SJSA1 (cell line): ENCODE measurements around the gene EPHA5. TPM values are rescaled to one million over a fixed set of nuclear protein-coding genes. Genes with fewer than 3 reads are reported as not detected.
"Not testable (repeated sequence)": the region's sequence is repeated elsewhere in the genome, so short reads cannot be mapped to it uniquely, and the experiment has no call there.

ENCODE experiments used
- DNase-seq, 2 experiments: peaks; one replicate each; pipeline ENCODE4 v3.0.0-alpha.2; 2015 to 2020; ENCODE audit warnings: low spot score in 2 of 2, low read depth in 1 of 2
- H3K27ac ChIP-seq: fragments of 250-450 bp; sonication (Bioruptor Pico); 2 replicates; pipeline ENCODE4 v1.5.1; 2020; ENCODE audit warnings: mild to moderate bottlenecking, moderate library complexity
- H3K27me3 ChIP-seq: fragments of 250-450 bp; sonication (Bioruptor Pico); replicated peaks from 2 replicates; pipeline ENCODE4 v1.5.1; 2020; ENCODE audit warnings: mild to moderate bottlenecking, moderate library complexity
- H3K36me3 ChIP-seq: fragments of 250-450 bp; sonication (Bioruptor Pico); 2 replicates; pipeline ENCODE4 v1.5.1; 2020; ENCODE audit warnings: mild to moderate bottlenecking
- H3K4me1 ChIP-seq: fragments of 250-450 bp; sonication (Bioruptor Pico); replicated peaks from 2 replicates; pipeline ENCODE4 v1.6.1; 2021; ENCODE audit warnings: mild to moderate bottlenecking
- H3K4me3 ChIP-seq: fragments of 250-450 bp; sonication (Bioruptor Pico); 2 replicates; pipeline ENCODE4 v1.5.1; 2020; ENCODE audit warnings: mild to moderate bottlenecking
- H3K9me3 ChIP-seq: fragments of 250-450 bp; sonication (Bioruptor Pico); replicated peaks from 2 replicates; pipeline ENCODE4 v1.5.1; 2020; ENCODE audit warnings: mild to moderate bottlenecking
- total RNA-seq: library from RNA; depleted of rRNA; stranded (reverse); fragments of >200 nt; shearing (Covaris generic); gene quantifications from 2 replicates; pipeline ENCODE4 v1.2.3, GENCODE V29; 2014

The EPHA5 gene
- total RNA-seq, 1 experiment from 2014 or later = 0.05 TPM

DNA sequence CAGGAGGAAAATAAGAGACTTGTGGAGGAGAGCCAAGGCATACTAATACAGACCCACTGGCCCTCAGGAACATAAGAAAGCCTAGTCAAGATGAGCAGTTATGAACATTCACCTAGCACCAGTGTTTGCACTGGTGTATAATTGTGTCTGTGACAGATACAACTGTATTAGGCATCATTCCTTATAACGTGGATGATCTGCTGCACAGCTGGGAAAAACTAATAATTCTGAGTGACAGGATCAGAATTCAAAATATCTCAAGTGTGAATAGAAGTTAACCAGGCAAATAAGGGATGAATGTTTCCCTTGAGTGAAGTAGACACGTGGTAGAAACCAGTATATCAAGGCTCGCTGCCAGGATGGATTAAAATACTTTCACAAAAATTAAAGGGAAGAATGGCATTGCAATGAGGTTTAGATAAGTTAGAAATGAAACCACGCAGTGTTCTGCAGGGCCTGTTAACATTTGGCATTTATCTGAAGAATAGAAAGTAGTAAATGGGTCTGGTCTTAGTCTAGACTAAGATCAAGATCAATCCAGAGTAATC is 325.9 kb downstream of the EPHA5 start:
- Histone ChIP-seq H3K4me3 (no peak overlapping the region), H3K9me3 (no peaks in the 10 kb centered on the region), H3K27ac (no peak overlapping the region), H3K27me3 (no peaks in the 10 kb centered on the region), H3K36me3 (no peaks in the 10 kb centered on the region), H3K4me1 (no peaks in the 10 kb centered on the region)
- no peak for DNase-seq

DNA sequence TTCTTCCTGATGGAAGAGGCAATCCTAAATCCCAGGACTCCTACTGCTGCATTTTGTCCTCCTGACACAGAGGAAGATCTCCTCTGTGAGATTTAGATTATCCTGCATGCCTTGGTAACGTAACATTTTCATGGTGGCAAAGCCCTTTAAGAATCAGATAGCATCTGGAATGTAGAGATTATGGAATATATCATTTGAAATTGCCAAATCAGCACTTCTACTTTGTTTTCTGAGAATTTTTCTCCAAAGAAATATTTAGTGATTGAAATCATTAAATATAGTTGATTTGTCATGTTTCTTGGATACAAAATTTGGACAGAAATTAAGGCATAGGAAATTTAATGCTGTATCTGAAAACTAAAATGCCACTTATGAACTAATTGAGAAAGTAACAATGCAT is 326.9 kb downstream of the EPHA5 start:
- DNase-seq = no peak
- Histone ChIP-seq H3K4me1 (no peaks in the 10 kb centered on the region), H3K9me3 (no peaks in the 10 kb centered on the region), H3K36me3 (no peaks in the 10 kb centered on the region), H3K27ac (no peak overlapping the region), H3K4me3 (no peak overlapping the region), H3K27me3 (no peaks in the 10 kb centered on the region)

DNA sequence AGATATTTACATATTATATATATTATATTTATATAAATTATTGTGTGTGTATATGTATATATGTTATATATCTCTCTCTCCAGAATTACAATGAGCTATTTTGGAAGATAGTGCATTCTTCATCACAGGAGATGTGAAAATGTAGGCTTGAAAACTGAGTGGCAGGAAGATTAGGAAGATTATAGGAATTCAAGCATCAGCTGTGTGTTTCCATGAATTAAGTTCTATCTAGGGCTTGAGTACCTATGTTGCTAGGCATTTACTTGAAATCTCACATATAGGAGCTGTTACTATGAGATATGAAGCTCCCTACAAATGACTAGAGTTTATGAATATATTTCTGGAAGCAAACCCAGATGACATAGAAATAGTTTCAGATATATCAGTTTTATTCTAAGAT is 328.7 kb downstream of the EPHA5 start:
- no peak for DNase-seq
- no peak overlapping the region for H3K27ac ChIP-seq
- H3K27me3 ChIP-seq = no peaks in the 10 kb centered on the region
- H3K9me3 ChIP-seq = no peaks in the 10 kb centered on the region
- no peaks in the 10 kb centered on the region for H3K4me1 ChIP-seq
- H3K4me3 ChIP-seq = no peak overlapping the region
- no peaks in the 10 kb centered on the region for H3K36me3 ChIP-seq

DNA sequence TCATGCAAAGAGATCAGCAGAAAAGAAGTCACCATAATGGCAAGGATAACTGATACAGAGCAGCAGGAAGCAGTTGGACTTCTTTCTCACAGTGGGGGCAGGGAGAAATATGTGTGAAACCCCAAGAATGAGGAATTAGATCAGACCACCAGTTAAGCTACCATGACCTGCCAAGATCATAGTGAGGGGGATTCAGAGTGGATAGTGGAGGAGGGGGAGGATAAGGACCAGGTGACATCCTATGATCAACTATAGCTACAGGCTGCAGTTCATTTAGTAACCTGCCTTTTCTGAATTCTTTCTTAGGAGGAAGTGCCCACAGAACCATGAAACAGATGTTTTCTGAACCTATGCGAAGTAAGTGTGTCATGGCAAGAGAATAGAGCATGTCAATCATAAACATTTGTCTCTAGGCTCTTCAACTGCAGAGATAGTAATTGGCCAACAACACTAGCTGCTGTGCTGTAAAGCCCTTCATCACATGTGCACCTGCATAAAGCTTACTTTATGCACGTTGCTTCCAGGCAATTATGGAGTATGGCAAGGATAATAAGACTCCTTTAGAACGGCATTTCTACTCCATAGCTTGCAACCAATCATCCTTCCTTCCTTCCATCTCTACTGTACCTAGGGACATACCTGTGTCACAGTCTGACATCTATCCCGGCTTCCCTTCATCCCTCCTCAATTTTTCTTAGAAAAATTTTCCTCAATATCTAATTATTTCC is 329.7 kb downstream of the EPHA5 start:
- no peak for DNase-seq
- Histone ChIP-seq H3K27ac (no peak overlapping the region), H3K36me3 (no peaks in the 10 kb centered on the region), H3K27me3 (no peaks in the 10 kb centered on the region), H3K4me3 (no peak overlapping the region), H3K9me3 (no peaks in the 10 kb centered on the region), H3K4me1 (no peaks in the 10 kb centered on the region)

DNA sequence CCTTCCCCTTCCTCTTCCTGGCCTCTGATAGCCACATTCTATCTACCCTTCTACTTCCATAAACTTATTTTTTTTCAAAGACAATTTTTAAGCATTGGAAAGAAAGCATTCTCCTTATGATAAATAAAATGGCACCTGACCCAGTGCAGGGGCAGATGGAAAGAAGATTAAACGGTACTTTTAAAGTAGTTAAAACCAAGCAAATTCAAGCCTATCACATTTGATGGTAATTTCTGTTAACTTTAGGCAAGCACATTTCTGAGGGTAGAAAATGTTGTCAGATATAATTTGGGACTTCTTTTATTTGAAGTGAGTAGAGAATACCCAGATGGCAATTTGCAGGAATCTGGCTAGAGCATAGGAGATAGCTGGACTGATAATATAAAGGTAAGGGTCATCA is 332.9 kb downstream of the EPHA5 start:
- no peak overlapping the region for H3K27ac ChIP-seq
- no peaks in the 10 kb centered on the region for H3K4me1 ChIP-seq
- H3K27me3 ChIP-seq = no peaks in the 10 kb centered on the region
- no peaks in the 10 kb centered on the region for H3K9me3 ChIP-seq
- no peak for DNase-seq
- no peaks in the 10 kb centered on the region for H3K36me3 ChIP-seq
- no peak overlapping the region for H3K4me3 ChIP-seq

DNA sequence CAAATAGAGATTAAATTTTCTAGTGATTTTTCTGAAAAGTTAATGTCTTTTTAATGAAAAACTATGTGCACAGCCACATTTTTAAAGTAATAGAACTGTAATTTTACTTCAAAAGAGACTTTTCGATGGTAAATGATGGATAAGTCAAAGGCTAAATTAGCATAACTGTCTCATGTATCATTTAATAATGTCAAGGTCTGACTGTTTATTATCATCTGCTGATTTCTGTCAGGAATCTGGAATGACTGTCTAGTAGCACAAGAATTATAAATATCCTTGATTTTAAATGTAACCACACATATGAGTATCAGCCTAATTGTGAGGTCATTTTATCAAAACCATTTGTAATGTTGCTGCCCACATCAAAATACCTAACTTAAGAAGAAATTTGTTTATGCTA is 333.8 kb downstream of the EPHA5 start:
- no peaks in the 10 kb centered on the region for H3K36me3 ChIP-seq

DNA sequence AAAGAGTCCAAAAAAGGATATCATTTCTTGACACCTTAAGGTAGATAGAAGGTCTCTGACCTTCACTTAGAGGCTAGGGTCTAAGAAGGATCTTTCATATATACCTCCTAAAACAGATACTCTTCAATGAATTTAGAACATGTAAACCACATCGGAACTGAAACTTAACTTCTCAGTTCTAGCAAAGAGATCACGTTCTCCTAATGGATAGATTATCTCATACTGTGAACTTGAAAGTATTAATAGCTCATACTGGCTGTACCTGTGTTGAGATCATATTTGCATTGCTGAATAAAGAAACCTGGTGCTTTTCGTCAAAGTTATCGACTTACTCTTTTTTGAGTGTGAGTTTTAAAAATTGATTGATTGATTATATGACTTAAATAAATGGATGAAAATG is 353.8 kb downstream of the EPHA5 start:
- DNase-seq = no peak
- no peaks in the 10 kb centered on the region for H3K9me3 ChIP-seq
- H3K4me3 ChIP-seq = no peak overlapping the region
- H3K36me3 ChIP-seq = no peaks in the 10 kb centered on the region
- no peaks in the 10 kb centered on the region for H3K27me3 ChIP-seq
- no peak overlapping the region for H3K27ac ChIP-seq
- no peaks in the 10 kb centered on the region for H3K4me1 ChIP-seq

More for the DNA sequence above, 333.8 kb downstream of the EPHA5 start:
- no peak for DNase-seq
- H3K9me3 ChIP-seq = no peaks in the 10 kb centered on the region
- no peak overlapping the region for H3K27ac ChIP-seq
- H3K27me3 ChIP-seq = no peaks in the 10 kb centered on the region
- H3K4me1 ChIP-seq = no peaks in the 10 kb centered on the region
- no peak overlapping the region for H3K4me3 ChIP-seq

DNA sequence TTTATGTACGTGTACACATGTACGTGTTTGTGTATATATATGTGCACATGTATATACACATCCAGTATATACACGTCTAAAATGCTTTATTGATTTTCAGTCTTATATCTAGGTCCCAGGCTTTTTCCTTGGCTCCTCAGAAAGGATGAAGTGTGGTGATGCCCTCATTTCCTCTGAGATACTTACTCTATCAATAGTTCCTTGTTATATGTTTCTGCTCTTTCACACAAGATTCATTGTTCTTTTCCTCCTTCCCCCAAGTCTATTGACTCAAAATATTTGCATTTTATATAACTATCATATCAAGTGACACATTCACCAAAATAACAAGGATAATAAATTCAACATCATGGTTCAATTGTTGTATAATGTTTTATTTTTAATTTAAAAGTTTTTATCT is 359.2 kb downstream of the EPHA5 start:
- no peak for DNase-seq
- H3K27me3 ChIP-seq = no peaks in the 10 kb centered on the region
- H3K9me3 ChIP-seq = no peaks in the 10 kb centered on the region
- no peaks in the 10 kb centered on the region for H3K4me1 ChIP-seq
- H3K27ac ChIP-seq = no peak overlapping the region
- no peaks in the 10 kb centered on the region for H3K36me3 ChIP-seq
- H3K4me3 ChIP-seq = no peak overlapping the region

DNA sequence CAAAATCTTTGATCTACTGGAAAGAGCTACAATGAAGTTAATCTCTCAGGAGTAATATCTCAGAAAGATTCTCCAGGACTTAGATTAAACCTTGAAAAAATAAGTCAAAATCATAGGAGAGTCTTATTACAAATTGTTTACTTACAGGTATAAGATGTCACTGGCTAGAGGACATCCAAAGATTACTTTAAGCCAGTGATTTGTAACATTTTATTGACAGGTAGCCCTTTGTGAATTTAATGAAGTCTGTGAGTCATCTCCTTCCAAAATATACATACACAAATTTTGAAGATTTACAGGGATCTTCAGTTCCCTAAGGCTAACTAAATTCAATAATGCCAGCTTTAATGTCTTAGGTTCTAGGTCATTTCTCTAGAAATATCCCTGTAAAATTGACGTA is 359.7 kb downstream of the EPHA5 start:
- DNase-seq = no peak
- H3K9me3 ChIP-seq = no peaks in the 10 kb centered on the region

DNA sequence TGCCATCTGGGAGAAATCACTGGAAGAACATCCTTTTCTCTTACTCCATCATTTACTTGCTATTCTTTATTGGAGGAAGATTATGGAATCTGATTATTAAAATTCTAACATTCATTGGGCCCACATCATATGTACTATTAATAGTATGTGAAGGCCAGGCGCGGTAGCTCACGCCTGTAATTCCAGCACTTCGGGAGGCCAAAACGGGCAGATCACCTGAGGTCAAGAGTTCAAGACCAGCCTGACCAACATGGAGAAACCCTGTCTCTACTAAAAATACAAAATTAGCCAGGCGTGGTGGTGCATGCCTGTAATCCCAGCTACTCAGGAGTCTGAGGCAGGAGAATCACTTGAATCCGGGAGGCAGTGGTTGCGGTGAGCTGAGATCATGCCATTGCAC is 361.7 kb downstream of the EPHA5 start:
- not testable (repeated sequence) for H3K4me1 ChIP-seq

More for the DNA sequence above, 359.7 kb downstream of the EPHA5 start:
- Histone ChIP-seq H3K4me3 (no peak overlapping the region), H3K27ac (no peak overlapping the region), H3K4me1 (no peaks in the 10 kb centered on the region), H3K27me3 (no peaks in the 10 kb centered on the region), H3K36me3 (no peaks in the 10 kb centered on the region)

DNA sequence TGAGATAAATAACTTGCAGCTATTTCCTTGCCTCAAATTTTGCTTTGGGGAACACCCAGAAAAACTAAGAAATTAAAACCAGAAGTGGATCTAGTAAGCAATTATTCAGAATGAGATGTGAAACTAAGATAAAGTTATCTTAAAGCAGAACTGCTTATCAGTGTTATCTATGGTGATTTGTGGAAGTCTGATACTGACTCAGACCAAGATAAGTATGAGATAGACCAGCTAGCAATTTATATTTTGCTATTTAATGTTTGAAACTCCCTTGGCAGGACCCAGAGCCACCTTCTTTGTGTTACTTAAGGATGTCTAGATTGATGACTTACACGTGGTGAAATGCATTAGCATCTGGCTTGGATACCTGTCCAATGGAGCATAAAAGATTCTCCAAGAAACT is 368.1 kb downstream of the EPHA5 start:
- Histone ChIP-seq H3K27ac (no peak overlapping the region), H3K36me3 (no peaks in the 10 kb centered on the region), H3K4me3 (no peak overlapping the region), H3K27me3 (no peaks in the 10 kb centered on the region), H3K9me3 (no peaks in the 10 kb centered on the region), H3K4me1 (no peaks in the 10 kb centered on the region)
- no peak for DNase-seq

More for the DNA sequence above, 361.7 kb downstream of the EPHA5 start:
- H3K27ac ChIP-seq, DNase-seq, H3K36me3 ChIP-seq, H3K27me3 ChIP-seq, H3K9me3 ChIP-seq, H3K4me3 ChIP-seq: not testable (repeated sequence)

DNA sequence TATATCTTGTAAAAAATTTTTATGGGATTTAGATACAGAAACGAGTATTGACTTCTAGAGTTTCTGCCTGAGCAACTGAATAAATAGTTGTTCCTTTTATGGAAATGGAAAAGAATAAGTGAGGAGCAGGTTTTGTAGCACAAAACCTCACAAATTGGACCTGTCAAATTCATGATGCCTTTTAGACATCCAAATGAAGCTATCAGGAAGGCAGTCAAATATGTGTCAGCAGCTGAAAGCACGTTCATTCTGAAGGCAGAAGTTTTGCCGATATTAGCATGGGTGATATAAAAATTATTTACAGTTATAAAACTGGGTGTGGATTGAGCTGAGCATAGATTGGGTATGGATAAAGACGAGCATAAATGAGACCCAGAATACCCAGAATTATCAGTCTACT is 374.0 kb downstream of the EPHA5 start:
- no peaks in the 10 kb centered on the region for H3K36me3 ChIP-seq
- H3K4me3 ChIP-seq = no peak overlapping the region

DNA sequence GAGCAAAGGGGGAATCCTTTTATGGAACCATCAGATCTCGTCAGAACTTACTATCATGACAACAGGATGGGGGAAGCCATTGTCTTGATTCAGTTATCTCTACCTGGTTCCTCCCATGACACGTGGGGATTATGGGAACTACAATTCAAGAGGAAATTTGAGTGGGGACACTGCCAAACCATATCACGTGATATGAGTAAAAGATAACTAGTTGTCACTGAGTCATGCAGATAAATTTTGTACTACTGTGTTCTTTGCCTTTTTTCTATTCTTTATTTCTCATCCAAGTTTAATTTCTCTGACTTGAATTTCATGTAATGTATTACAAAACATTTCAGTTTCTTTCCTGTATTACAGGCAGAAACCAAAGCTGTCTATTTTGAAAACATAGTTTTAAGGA is 383.2 kb downstream of the EPHA5 start:
- H3K27ac ChIP-seq = no peak overlapping the region
- H3K4me1 ChIP-seq = no peaks in the 10 kb centered on the region
- no peak overlapping the region for H3K4me3 ChIP-seq
- no peaks in the 10 kb centered on the region for H3K27me3 ChIP-seq
- no peak for DNase-seq
- no peaks in the 10 kb centered on the region for H3K36me3 ChIP-seq
- H3K9me3 ChIP-seq = no peaks in the 10 kb centered on the region

More for the DNA sequence above, 374.0 kb downstream of the EPHA5 start:
- Histone ChIP-seq H3K27ac (no peak overlapping the region), H3K4me1 (no peaks in the 10 kb centered on the region), H3K9me3 (no peaks in the 10 kb centered on the region), H3K27me3 (no peaks in the 10 kb centered on the region)
- DNase-seq = no peak
